ENCODE data around the gene PATZ1.

DNA sequence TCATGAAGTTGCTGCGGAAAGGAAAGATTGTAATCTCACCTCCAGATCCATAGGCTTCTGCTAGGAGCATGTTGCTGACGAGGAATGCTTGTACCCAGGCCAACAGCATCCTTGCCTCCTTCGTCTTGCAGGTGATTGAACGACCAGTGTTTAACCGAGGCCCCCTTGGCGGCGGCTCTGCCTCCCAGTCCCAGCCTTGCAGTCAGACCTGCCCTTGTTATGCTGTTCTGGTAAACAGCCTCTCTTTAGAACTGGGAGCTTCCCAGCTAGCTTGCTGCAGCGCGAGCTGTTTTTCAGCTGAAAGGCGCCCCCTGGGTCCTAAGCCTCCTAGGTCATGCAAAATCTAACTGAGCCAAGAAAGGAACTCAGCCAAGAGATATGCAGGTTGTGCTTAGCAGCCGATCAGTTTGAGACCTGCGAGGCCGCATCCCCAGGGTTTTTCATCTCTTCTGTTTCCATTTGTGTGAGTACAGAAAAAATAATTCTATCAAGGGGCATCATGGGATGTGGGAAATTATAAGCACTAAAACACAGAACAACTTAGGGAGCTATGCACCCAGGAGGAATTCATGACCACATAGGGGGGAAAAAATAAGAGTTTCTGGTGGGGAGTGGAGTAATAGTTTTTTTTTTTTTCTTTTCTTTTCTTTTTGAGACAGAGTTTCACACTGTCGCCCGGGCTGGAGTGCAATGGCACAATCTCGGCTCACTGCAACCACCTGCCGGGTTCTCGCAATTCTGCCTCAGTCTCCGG lies 53.7 kb downstream of the PATZ1 start, which contains the start of gene PIK3IP1:
- TF ChIP-seq, protein P1, sequence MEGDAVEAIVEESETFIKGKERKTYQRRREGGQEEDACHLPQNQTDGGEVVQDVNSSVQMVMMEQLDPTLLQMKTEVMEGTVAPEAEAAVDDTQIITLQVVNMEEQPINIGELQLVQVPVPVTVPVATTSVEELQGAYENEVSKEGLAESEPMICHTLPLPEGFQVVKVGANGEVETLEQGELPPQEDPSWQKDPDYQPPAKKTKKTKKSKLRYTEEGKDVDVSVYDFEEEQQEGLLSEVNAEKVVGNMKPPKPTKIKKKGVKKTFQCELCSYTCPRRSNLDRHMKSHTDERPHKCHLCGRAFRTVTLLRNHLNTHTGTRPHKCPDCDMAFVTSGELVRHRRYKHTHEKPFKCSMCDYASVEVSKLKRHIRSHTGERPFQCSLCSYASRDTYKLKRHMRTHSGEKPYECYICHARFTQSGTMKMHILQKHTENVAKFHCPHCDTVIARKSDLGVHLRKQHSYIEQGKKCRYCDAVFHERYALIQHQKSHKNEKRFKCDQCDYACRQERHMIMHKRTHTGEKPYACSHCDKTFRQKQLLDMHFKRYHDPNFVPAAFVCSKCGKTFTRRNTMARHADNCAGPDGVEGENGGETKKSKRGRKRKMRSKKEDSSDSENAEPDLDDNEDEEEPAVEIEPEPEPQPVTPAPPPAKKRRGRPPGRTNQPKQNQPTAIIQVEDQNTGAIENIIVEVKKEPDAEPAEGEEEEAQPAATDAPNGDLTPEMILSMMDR (IDR thresholded peaks at IDR 0.05), result no peak
- peak; percentile 87 for TF ChIP-seq FOXK1 (CRISPR knock-in tag; IDR thresholded peaks at IDR 0.05)
- TF ChIP-seq JUN (CRISPR knock-in tag; IDR thresholded peaks at IDR 0.05), result no peak
- TF ChIP-seq KAT7 (CRISPR knock-in tag; IDR thresholded peaks at IDR 0.05; ENCODE audit: borderline replicate concordance), result no peak

Measured in WTC11 (cell line).